Astrocyte of the spinal cord (primary cell): ENCODE results near the gene ZBTB8B.

Experiments used
- DNase-seq: peaks from one replicate; pipeline ENCODE4 v3.0.0; 2011; ENCODE audit warnings: low read depth, low spot score
- H3K4me3 ChIP-seq: 2 replicates; pipeline ENCODE4 v1.5.1; 2011; ENCODE audit warnings: low read depth, mild to moderate bottlenecking, low read length, moderate library complexity
- CTCF ChIP-seq: IDR thresholded peaks from 2 replicates; pipeline ENCODE4 v1.5.1; 2012; ENCODE audit warnings: low read depth, mild to moderate bottlenecking, low read length, inconsistent platforms
- in situ Hi-C: cut with HindIII; loops from 2 replicates; pipeline ENCODE4 v1.10.0; 2017; ENCODE audit warnings: low sequenced_read_pairs

The ZBTB8B gene

GRCh38 chr1:32508761-32509160, 43.9 kb downstream of the ZBTB8B start:
- in situ Hi-C loops, result no loop called here
- H3K4me3 ChIP-seq, result no peak overlapping the region
- DNase-seq, result no peak
- no peak for TF ChIP-seq CTCF

- DNase-seq, result no peak
- no peak overlapping the region for H3K4me3 ChIP-seq
- TF ChIP-seq CTCF, result no peak
- in situ Hi-C loops, result no loop called here
Measured at GRCh38 chr1:32509939-32510338, 45.1 kb downstream of the ZBTB8B start.
